H54 (cell line): ENCODE measurements around the gene SOWAHB.

Experiments used
- DNase-seq: peaks from one replicate; pipeline ENCODE4 v3.0.0; 2011; ENCODE audit warnings: low spot score, mixed read lengths; ENCODE audit not compliant: insufficient read length
- FAIRE-seq: peaks from 3 replicates; lab custom pipeline; 2011; peaks lifted over from hg19 to GRCh38; lab: Jason Lieb, UNC
- POLR2A ChIP-seq: IDR thresholded peaks from 2 replicates; pipeline ENCODE4 v1.6.1; 2011; ENCODE audit warnings: low read depth, mild to moderate bottlenecking, low read length

SOWAHB gene, protein sequence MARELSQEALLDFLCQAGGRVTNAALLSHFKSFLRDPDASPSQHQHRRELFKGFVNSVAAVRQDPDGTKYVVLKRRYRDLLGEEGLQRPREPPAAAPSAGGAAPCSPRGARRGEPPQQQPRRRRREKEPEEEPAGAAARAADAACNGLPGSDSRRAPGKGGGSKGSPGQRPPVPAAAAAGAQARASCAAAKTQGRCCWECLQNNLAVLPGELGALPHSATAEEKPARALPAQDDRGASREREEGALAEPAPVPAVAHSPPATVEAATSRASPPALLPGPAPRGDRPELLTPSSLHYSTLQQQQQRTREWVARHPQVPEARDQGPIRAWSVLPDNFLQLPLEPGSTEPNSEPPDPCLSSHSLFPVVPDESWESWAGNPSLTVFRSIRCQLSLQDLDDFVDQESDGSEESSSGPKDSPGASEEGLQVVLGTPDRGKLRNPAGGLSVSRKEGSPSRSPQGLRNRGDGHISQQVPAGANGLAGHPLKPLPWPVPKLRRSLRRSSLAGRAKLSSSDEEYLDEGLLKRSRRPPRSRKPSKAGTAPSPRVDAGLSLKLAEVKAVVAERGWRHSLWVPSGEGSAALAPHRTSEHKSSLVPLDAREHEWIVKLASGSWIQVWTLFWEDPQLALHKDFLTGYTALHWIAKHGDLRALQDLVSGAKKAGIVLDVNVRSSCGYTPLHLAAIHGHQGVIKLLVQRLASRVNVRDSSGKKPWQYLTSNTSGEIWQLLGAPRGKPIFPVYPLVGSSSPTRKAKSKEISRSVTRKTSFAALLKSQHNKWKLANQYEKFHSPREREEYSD

DNA sequence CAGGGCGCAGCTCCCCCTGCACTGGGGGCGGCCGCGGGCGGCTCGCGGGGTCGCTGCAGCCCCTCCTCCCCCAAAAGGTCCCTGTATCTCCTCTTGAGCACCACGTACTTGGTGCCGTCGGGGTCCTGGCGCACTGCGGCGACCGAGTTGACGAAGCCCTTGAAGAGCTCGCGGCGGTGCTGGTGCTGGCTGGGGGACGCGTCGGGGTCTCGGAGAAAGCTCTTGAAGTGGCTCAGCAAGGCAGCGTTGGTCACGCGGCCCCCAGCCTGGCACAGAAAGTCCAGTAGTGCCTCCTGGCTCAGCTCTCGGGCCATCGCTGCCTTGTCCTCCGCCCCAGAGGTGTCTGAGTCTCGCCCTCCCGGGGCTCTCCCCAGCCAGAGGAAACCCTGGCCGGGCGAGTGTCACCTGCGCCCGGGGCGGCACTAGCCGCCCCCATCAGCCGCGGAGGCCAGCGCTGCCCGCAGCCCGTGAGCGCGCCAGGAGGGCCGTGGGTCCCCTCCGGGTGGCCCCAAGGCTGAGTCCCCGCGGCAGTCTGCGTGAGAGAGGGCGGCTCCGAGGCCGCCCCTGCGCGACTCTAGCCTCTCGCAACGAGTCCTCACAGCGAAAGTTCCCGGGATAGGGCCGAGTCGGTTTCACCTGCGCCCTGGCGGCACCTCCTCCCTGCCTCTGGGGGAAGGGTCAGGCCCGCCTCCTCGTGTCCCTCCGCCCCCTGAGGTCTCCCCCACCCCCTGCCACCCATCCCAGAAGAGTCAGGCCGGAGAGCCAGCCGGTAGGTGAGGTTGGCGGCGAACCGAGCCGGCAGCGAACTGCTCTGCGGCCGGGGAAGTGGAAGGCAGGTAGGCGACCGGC is at the start of gene SOWAHB:
Gene SOWAHB, minus strand, starts transcription at position 609 of the 849 bp plus-strand sequence. Its CDS starts 295 bp downstream, at position 314.
- TF ChIP-seq POLR2A, result no peak
- FAIRE-seq (no peak), DNase-seq (no peak)

DNA sequence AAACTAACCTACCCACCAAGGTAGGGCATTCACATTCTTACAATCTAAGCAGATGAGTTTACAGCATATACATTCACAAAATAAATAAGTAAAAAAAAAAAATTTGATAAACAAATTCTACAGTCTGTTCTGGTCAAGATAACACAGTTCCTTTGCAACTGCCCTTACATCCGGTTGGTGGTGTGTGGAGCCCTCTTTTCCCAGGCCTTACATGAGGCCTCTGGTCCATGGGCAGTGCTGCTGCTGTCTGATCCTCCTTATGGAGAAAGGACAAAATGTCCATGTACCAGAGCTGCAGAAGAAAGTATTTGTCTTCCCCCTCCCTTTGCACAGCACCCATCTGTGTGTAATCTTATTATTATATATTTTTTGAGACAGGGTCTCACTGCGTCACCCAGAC is 49.4 kb upstream of the SOWAHB start:
- FAIRE-seq (no peak), DNase-seq (no peak)
- TF ChIP-seq POLR2A, result no peak

DNA sequence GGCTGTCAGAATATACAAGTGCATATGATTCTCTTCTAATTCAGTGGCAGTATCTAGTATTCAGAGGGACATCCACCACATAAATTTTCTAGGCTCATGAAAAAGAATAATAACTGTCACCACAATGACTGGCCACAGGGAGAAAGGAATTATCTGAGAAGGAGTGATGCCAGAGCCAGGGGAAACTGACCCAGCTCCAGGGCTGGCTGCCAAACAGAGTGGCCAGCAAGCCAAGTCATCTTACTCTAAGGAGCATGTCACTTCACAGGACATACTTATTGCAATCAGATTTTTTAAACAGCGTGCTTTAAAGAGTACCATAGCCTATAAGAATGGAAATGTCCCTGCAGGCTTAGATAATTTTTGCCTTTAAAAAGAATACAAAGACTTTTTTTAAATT is 45.8 kb upstream of the SOWAHB start:
- FAIRE-seq (peak; percentile 55), DNase-seq (no peak)
- TF ChIP-seq POLR2A, result no peak

DNA sequence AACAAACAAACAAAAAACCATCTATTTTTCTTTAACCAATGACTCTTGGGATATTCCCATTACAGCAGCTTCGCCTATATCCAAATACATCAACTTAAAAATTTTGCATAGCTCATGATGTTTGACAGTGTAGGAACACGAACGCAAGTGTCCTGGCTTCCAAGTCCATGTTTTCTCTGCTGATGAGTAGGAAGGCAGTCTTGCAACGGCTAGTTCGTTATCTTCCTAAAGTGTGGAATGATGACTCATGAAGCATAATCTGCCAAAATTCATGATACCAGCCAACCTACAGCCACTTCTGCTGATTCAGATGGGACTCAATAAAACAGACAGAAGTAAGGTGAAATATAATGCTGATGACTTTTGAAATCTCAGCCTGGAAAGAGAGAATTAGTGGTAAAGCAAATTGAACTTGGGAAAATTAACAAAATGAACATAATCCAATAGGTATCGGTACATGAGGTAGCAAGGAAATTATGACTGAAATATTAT is 45.2 kb upstream of the SOWAHB start:
- FAIRE-seq, result peak; percentile 65
- DNase-seq, result no peak

DNA sequence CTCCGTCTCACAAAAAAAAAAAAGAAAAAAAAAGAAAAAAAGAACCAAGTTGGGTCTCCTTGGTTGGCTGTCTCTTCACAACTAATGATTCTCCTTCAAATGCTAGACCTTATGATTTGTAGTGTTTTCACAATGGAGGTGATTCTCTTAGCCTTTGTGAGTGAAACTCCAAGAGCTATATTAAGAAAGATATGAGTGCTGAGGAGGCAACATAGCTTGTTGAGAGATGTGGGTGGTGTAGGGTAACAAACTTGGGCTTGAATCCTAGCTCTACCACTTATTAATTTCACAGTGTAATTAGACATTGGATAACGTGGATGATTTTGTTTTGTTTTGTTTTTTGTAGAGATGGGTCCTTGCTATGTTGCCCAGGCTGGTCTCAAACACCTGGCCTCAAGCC is 41.2 kb upstream of the SOWAHB start:
- DNase-seq (no peak), FAIRE-seq (no peak)
- TF ChIP-seq POLR2A, result no peak

More for the DNA sequence above, 45.2 kb upstream of the SOWAHB start:
- no peak for TF ChIP-seq POLR2A

DNA sequence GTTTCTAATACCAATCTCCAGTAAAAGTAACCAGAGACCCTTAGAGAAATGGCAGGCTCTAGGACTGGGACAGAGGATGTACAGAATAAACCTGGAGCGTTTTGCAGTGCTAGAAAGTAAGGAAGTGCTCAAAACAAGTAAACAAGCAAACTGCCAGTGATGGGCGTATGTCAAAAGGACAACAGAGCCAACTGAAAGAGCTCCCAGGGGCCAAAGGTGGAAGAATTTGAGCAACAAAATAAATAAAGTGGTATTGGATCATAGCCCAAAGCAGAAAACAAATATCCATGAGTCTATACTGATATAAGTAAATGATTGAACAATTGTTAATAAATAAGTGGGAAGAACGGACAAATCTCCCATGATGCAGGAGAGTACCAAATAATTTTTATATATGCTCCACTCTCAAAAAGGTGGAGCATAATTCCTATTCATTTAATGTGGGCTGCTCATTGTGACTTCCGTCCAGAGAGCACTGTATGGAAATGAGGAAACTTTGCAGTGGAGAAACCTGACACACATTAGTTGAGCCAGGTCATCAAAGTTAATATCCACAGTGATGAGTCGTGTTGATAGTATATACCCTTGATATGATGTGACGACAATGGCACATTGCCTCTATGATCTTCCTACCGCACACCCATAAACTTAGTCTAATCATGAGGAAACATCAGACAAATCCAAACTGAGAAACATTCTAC is 33.8 kb upstream of the SOWAHB start:
- FAIRE-seq (no peak), DNase-seq (no peak)
- no peak for TF ChIP-seq POLR2A

DNA sequence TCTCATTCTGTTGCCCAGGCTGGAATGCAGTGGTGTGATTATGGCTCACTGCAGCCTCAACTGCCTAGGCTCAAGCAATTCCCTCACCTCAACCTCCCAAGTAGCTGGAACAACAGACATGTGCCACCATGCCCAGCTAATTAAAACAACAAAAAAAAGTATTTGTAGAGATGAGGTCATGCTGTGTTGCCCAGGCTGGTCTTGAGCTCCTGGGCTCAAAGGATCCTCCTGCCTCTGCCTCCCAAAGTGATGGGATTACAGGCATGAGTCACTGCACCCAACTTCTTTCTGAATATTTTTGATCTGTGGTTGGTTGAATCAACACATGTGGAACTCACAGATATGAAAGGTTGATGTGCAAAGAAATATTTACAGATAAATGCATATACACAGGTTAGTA is 33.1 kb upstream of the SOWAHB start:
- TF ChIP-seq POLR2A, result no peak
- DNase-seq (no peak), FAIRE-seq (peak; percentile 33)

DNA sequence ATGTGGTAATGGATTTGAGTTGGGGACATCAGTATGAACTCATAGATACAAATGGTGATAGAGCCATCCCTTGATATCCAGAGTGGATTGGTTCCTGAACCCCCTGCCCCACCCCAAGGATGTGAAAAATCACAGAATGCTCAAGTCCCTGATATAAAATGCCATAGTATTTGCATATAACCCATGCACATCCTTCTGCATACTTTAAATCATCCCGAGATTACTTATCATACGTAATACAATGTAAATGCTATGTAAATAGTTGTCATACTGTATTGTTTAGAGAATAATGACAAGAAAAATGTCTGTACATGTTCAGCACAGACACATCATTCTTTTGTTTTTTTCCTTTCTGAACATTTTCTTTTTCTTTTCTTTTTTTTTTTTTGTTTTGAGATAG is 32.7 kb upstream of the SOWAHB start:
- no peak for TF ChIP-seq POLR2A
- FAIRE-seq (no peak), DNase-seq (no peak)

DNA sequence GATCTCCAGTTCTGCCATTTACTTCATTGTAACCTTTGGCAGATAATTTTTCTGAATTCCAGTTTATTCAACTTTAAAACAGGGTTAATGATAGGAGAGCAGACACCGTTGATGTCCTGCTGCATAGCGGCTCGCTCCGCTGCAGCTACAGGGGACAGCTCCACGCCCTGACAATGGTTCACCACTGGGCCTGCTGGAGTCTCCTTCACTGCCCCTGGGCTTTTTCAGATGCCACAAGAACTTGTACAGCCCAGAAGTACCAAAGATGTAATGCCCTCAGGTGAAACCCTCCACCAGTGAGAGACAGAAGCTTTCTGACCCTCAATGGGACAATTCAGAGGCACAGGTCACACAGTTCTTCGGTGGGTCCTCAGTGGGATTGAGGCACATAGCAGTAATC is 28.9 kb upstream of the SOWAHB start:
- no peak for TF ChIP-seq POLR2A
- FAIRE-seq (no peak), DNase-seq (no peak)

DNA sequence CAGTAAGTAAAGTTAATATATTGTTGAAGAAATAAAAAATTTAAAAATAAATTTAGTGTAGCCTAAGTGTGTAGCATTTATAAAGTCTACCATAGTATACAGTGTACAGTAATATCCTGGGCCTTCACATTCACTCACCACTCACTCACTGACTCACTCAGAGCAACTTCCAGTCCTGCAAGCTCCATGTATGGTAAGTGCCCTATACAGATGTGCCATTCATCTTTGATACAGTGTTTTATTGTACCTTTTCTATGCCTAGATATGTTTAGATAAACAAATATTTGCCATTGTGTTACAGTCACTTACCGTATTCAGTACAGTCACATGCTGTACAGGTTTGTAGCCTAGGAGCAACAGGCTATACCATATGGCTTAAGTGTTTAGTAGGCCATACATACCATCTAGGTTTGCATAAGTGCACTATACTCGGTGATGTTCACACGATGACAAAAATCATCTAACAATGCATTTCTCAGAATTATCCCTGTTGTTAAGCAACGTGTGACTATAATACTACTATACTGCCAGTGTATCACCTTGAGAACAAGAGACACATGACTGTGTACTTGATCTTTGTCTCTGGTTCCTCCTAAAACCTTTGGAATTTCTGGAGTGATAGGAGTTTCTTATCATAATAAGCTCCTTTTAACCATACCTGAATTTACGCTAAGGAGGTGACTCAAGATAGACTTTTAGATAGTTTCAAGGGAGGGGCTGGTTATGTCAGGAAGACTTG is 25.8 kb upstream of the SOWAHB start:
- no peak for FAIRE-seq
- no peak for TF ChIP-seq POLR2A

DNA sequence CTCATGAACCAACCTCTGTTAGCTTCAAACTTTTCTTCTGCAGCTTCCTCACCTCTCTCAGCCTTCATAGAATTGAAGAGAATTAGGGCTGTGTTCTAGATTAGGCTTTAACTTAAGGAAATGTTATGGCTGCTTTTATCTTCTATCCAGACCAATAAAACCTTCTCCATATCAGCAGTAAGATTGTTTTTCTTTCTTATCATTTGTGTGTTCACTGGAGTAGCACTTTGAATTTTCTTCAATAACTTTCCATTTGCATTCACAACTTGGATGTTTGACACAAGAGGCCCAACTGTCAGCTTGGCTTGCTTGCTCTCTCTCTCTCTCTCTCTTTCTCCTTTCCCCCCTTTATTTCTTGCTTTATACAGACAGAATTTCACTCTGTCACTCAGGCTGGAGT is 22.8 kb upstream of the SOWAHB start:
- FAIRE-seq (no peak), DNase-seq (no peak)
- TF ChIP-seq POLR2A, result no peak

More for the DNA sequence above, 25.8 kb upstream of the SOWAHB start:
- no peak for DNase-seq

DNA sequence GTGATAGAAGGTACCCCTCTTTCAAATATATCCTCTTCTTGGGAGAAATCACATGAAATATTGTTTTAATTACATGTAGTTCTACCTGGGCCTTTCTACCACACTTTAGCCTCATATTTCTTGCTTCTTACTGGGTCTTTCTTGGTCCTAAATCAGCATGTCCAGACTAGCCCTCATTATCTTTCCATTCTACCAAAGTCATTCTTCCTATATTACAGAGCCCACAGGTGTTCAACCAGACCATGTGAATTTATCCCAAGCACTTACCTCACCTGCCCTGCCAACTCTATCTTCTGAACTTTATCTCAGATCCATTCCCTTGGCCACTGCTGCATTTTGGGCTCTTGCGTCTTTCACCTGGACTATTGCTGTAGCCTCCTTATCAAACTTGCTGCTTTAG is 11.8 kb upstream of the SOWAHB start:
- no peak for DNase-seq
- TF ChIP-seq POLR2A, result no peak
- no peak for FAIRE-seq
